Heart left ventricle (tissue), 16 donors: ENCODE measurements around the gene FBXW12. TPM values are rescaled to one million over a fixed set of nuclear protein-coding genes. Genes with fewer than 3 reads are reported as not detected.

Source experiments
- ATAC-seq, 4 donors: fragments of 200-7000 bp; cut with Tn5 transposase; one replicate each; pipeline ENCODE4 v1.9.1; 2020 to 2022; ENCODE audit warnings: moderate library complexity in 4 of 4, mild to moderate bottlenecking in 3 of 4, moderate number of reproducible peaks in 1 of 4
- DNase-seq, 5 donors: peaks; one replicate each; pipeline ENCODE4 v3.0.0-alpha.2; 2020
- H3K27ac ChIP-seq, 12 donors: fragments of 200-600 bp; sonication (generic) in 4 of 12; one replicate each; pipeline versions ENCODE4 v1.5.0 to v1.8.0; 2016 to 2022; ENCODE audit warnings: mild to moderate bottlenecking in 2 of 12
- H3K27me3 ChIP-seq, 9 donors: fragments of 200-600 bp; sonication (generic) in 2 of 9; one replicate each; pipeline versions ENCODE4 v1.5.1 to v1.8.0; 2016 to 2022; ENCODE audit warnings: mild to moderate bottlenecking in 3 of 9
- H3K36me3 ChIP-seq, 9 donors: fragments of 200-600 bp; sonication (generic) in 2 of 9; one replicate each; pipeline versions ENCODE4 v1.5.0 to v1.8.0; 2018 to 2022; ENCODE audit warnings: mild to moderate bottlenecking in 2 of 9
- H3K4me1 ChIP-seq, 12 donors: fragments of 200-600 bp; sonication (generic) in 4 of 12; one replicate each; pipeline versions ENCODE4 v1.5.0 to v1.8.0; 2016 to 2022; ENCODE audit warnings: mild to moderate bottlenecking in 3 of 12
- H3K4me3 ChIP-seq, 12 donors: fragments of 200-600 bp; sonication (generic) in 4 of 12; one replicate each; pipeline versions ENCODE4 v1.5.0 to v1.8.0; 2017 to 2022; ENCODE audit warnings: mild to moderate bottlenecking in 9 of 12, moderate library complexity in 4 of 12
- H3K9me3 ChIP-seq, 12 donors: fragments of 200-600 bp; sonication (generic) in 4 of 12; one replicate each; pipeline versions ENCODE4 v1.5.0 to v1.8.0; 2016 to 2022; ENCODE audit warnings: mild to moderate bottlenecking in 1 of 12
- CTCF ChIP-seq, 12 donors: fragments of 200-600 bp; sonication (generic) in 4 of 12; IDR thresholded peaks; one replicate each; pipeline versions ENCODE4 v1.5.0 to v1.8.0; 2018 to 2022; ENCODE audit warnings: antibody characterized with exemption in 12 of 12, mild to moderate bottlenecking in 5 of 12
- POLR2A ChIP-seq, 2 donors: fragments of 450-650 bp; IDR thresholded peaks; one replicate each; pipeline ENCODE4 v1.6.1; 2017; ENCODE audit warnings: antibody characterized with exemption in 2 of 2, mild to moderate bottlenecking in 2 of 2, moderate library complexity in 2 of 2
- WGBS, 4 donors: extraction: QIAGEN DNeasy Blood & Tissue Kit in 2 of 4; methylation state at CpG; one replicate each; pipeline versions ENCODE4 v1.1.5 to v1.1.7; 2013 to 2018; 5-methylcytosine and 5-hydroxymethylcytosine counted together
- intact Hi-C, 10 donors: fragments of 100-400 bp; cut with DNase I; formaldehyde crosslinking; loops; one replicate each; pipeline versions ENCODE4 v1.11.1 to v1.14.2; 2022
- polyA plus RNA-seq, 2 donors: library from polyadenylated mRNA; stranded (reverse); fragments of 200-250 nt; gene quantifications; one replicate each; pipeline ENCODE4 v1.2.3, GENCODE V29; 2013
- total RNA-seq, 9 donors: library from RNA; depleted of rRNA in 2 of 9; stranded (reverse); fragments of >200 nt in 2 of 9; fragmentation: NEBNext Ultra II Directional in 3 of 9; extraction: Animal tissue kit (Norgen Biotek cat#: 25700) in 3 of 9; gene quantifications; one replicate each; pipeline versions ENCODE4 v1.1.0 to v1.2.4, GENCODE V29; 2016 to 2023
- donor health status: ischemic (EF 13 %, LVEDD 7.1; RV severe dilation, severe dysfunction).
- donor health status: healthy with polysubstance abuse.
- donor health status: DM: no; HTN: yes; CAD: no.
- donor health status: DM: no; HTN: no; CAD: no.
- donor health status: ischemic (EF 25% LVEDD 6.9; RV normal size, moderate dysfunction).
- donor health status: ischemic (EF 25% LVEDD 5.7; RV mildly dilated, moderate dysfunction).
- donor health status: healthy.
- donor health status: DM: yes; HTN: yes; CAD: no.
- donor health status: ischemic (EF 35%, LVEDD 5.7; RV mildly dilated, moderate dysfunction).
- donor health status: nonischemic (EF 11% LVEDD 7.7; RV severe dilation, severe dysfunction).
- donor health status: DM: yes; HTN: yes; CAD: no.
- donor health status: PGD.
- donor health status: ischemic (EF 29% LVEDD 5.4; RV normal size, mild dysfunction).
- donor health status: nonischemic (EF 23%, LVEDD 6.1; RV moderate dilation, normal function).

FBXW12 gene
- total and polyA plus RNA-seq, 11 donors: not detected

- intact Hi-C loops: no loop called here
- ATAC-seq (no peak), DNase-seq (no peak)
- no peak overlapping the region for H3K27ac ChIP-seq
- H3K4me1 ChIP-seq: no peaks in the 10 kb centered on the region
- no peaks in the 10 kb centered on the region for H3K36me3 ChIP-seq
- H3K9me3 ChIP-seq: peaks cover 0 to 9% (median 0%) of the 10 kb centered on the region in 12 donors
- no peak for TF ChIP-seq CTCF (IDR thresholded peaks at IDR 0.05)
- no peak overlapping the region for H3K4me3 ChIP-seq
- peaks cover 0 to 4% (median 0%) of the 10 kb centered on the region in 9 donors for H3K27me3 ChIP-seq
- WGBS, 4 donors: 54 to 63% (median 56%) methylated on average over 4 of the region's 4 CpGs
Observed at GRCh38 chr3:48338635-48339034, 33.4 kb upstream of the FBXW12 start.

- Histone ChIP-seq H3K4me1 (no peaks in the 10 kb centered on the region), H3K36me3 (no peaks in the 10 kb centered on the region), H3K9me3 (no peaks in the 10 kb centered on the region), H3K27me3 (no peaks in the 10 kb centered on the region), H3K4me3 (no peak overlapping the region), H3K27ac (no peak overlapping the region)
- 89 to 92% (median 91%) methylated on average over 8 of the region's 8 CpGs for whole genome bisulfite sequencing, 4 donors
- ATAC-seq (no peak), DNase-seq (no peak)
- TF ChIP-seq POLR2A (IDR thresholded peaks at IDR 0.05) (no peak), CTCF (IDR thresholded peaks at IDR 0.05) (no peak)
- intact Hi-C loops: no loop called here
Observed at GRCh38 chr3:48343432-48343831, 28.6 kb upstream of the FBXW12 start.

GRCh38 chr3:48344867-48345507 lies 27.0 kb upstream of the FBXW12 start:
- no peaks in the 10 kb centered on the region for H3K9me3 ChIP-seq
- ATAC-seq (no peak), DNase-seq (no peak)
- no peaks in the 10 kb centered on the region for H3K4me1 ChIP-seq
- H3K36me3 ChIP-seq: no peaks in the 10 kb centered on the region
- WGBS, 4 donors: 6 to 23% (median 19%) methylated on average over 1 of the region's 1 CpG
- H3K27me3 ChIP-seq: no peaks in the 10 kb centered on the region
- no peak overlapping the region for H3K27ac ChIP-seq
- intact Hi-C loops: no loop called here
- TF ChIP-seq POLR2A (IDR thresholded peaks at IDR 0.05) (no peak), CTCF (IDR thresholded peaks at IDR 0.05) (no peak)
- H3K4me3 ChIP-seq: no peak overlapping the region

GRCh38 chr3:48345946-48346572 lies 26.0 kb upstream of the FBXW12 start:
- no peak overlapping the region for H3K4me3 ChIP-seq
- no peaks in the 10 kb centered on the region for H3K4me1 ChIP-seq
- H3K36me3 ChIP-seq: no peaks in the 10 kb centered on the region
- DNase-seq: no peak
- H3K9me3 ChIP-seq: no peaks in the 10 kb centered on the region
- H3K27me3 ChIP-seq: no peaks in the 10 kb centered on the region
- ATAC-seq: no peak
- no peak overlapping the region for H3K27ac ChIP-seq
- intact Hi-C loops: no loop called here
- TF ChIP-seq CTCF (IDR thresholded peaks at IDR 0.05) (no peak), POLR2A (IDR thresholded peaks at IDR 0.05) (no peak)
- WGBS, 4 donors: 63 to 86% (median 79%) methylated on average over 2 of the region's 2 CpGs
